Testis (tissue), 2 donors: Measurements from ENCODE around the gene RAB3C.

Experiments
- CTCF ChIP-seq, 3 experiments: fragments of 450-650 bp in 2 of 3; fragments of 200-600 bp in 1 of 3; sonication (generic) in 1 of 3; IDR thresholded peaks; one replicate each; pipeline ENCODE4 v1.5.1; 2016 to 2019; ENCODE audit warnings: antibody characterized with exemption in 3 of 3, mild to moderate bottlenecking in 2 of 3, moderate library complexity in 1 of 3
- POLR2A ChIP-seq: fragments of 450-650 bp; IDR thresholded peaks from one replicate; pipeline ENCODE4 v1.6.1; 2017; ENCODE audit warnings: antibody characterized with exemption, mild to moderate bottlenecking, moderate library complexity

DNA sequence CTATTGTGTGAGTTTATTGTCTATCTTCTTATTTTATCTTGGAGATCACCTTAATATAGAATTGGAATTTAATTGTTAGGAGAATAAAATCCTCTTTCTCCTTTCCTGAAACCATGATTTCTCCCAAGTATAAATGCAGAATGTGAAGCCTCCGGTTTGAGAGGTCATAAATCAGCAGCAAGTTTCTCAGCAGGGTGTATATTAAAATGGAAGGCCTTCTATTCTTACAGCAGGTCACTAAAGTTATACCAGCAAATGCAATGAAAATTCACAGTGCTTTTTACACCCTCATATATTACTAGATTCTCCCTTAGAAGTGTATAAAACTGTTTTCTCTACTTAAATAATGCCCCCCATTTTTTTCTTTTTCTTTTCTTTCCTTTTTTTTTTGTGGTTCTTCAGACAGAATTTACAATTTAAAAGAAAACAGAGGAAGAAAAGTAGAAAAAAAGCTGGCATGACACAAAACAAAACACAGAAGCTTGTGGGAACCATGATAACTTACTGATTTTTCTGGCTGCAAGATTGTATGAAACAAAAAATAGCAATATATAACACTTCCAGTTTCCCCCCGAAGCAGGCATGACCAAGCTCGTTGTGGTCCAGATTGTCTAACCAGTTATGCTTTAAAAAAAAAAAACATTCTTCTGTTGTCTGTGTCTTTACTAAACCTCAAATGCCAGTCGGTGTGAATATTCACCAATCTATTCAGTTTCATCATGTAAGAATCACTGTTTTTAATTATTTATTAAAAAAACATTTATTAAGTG, 211.2 kb downstream of the RAB3C start:
- TF ChIP-seq CTCF (IDR thresholded peaks at IDR 0.05) (no peak), POLR2A (no peak)
